ENCODE measurements around the gene RBM20.

Gene RBM20

DNA sequence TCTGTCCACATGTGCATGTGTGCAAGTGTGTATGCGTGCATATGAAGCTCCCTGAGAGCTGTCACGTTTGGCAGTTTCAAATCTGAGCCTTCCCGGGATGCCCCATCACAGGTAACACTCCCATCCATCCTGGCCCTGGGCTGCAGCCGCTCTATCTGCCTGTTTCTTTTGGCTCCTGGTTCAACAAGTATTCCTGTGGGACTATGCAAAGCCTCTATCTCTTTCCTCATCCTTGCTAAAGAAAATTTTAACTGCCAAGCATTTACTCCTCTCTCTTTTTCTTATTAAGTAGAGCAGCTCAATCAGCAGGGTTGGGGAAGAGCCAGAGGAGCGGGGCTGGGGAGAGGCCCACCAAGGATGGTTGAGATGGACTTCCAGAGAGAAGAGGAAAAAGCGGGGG is 203.2 kb downstream of the RBM20 start:
- no peak for DNase-seq (ENCODE audit: low read depth)
- H3K4me3 ChIP-seq (ENCODE audit: low read length), result no peak overlapping the region
- no peak for TF ChIP-seq CTCF (conservative IDR thresholded peaks at IDR 0.05; ENCODE audit: low read depth, low read length)

- no peak for TF ChIP-seq CTCF (conservative IDR thresholded peaks at IDR 0.05; ENCODE audit: low read depth, low read length)
- no peak for DNase-seq (ENCODE audit: low read depth)
- H3K4me3 ChIP-seq (ENCODE audit: low read length), result no peak overlapping the region
These were observed 204.0 kb downstream of the RBM20 start for GRCh38 chr10:110848106-110848505.

- no peak for TF ChIP-seq CTCF (conservative IDR thresholded peaks at IDR 0.05; ENCODE audit: low read depth, low read length)
- H3K4me3 ChIP-seq (ENCODE audit: low read length), result no peak overlapping the region
- DNase-seq (ENCODE audit: low read depth), result no peak
These were observed 206.0 kb downstream of the RBM20 start for GRCh38 chr10:110850099-110850498.

DNA sequence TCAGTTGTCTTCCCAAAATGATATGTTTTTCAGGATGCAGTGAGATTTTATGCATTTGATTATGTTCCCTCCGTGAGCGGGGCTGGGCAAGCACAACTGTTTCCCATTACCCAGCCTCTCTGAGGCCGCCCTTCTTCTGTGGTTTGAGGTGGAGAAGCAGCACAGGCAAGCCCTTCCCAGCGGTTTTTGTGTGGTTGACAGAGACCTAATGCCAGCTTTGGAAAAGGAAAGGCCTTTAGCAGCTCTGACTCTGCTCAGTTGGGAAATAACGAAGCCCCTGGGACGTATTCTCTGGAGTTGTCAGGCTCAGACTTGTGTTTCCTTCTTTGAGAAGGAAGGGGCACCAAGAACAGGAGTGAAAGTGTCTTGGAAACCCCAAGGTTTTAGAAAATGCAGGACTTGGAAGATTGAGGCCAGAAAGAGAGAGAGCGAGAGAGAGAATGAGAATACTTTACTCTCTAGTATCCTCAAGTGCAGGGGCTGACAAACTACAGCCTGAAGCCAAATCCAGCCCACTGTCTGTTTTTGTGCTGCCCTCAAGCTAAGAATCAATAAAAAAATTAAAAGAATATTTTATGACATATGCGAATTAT is 207.0 kb downstream of the RBM20 start:
- no peak for DNase-seq (ENCODE audit: low read depth)
- no peak for TF ChIP-seq CTCF (conservative IDR thresholded peaks at IDR 0.05; ENCODE audit: low read depth, low read length)
- no peak overlapping the region for H3K4me3 ChIP-seq (ENCODE audit: low read length)

- H3K4me3 ChIP-seq (ENCODE audit: low read length), result no peak overlapping the region
- TF ChIP-seq CTCF (conservative IDR thresholded peaks at IDR 0.05; ENCODE audit: low read depth, low read length), result no peak
- no peak for DNase-seq (ENCODE audit: low read depth)
These were observed 208.2 kb downstream of the RBM20 start for GRCh38 chr10:110852255-110852896.

- DNase-seq (ENCODE audit: low read depth), result no peak
- TF ChIP-seq CTCF (conservative IDR thresholded peaks at IDR 0.05; ENCODE audit: low read depth, low read length), result no peak
- no peak overlapping the region for H3K4me3 ChIP-seq (ENCODE audit: low read length)
These were observed 208.8 kb downstream of the RBM20 start for GRCh38 chr10:110852947-110853346.

DNA sequence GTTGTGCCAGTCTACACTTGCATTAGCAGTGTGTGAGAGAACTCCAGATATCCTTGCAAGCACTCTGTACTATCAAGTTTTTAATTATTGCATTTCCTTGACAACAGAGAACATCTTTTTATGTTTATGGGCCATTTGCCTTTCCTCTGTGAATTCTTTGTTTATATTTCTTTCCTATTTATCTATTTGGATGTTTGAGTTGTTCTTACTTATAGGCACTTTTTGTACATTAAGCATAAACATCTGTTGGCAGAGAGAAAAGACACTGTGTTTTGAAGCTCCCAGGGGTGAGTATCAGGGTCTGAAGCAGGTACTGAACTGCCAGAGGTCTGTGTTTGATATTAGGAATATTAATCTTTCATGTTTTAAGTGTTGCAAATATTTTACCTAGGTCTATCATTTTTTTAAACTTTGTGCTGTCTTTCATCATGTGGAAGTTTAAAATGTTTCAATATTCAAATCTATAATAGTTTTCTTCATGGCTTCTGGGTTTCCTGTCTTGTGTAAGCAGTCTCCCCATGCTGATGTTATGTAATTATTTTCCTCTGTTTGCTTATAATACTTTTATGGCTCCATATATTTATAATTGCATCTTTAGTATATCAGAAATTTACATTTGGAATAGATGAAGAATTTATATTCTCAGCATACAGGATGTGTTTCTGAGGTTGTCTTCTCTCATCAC is 209.9 kb downstream of the RBM20 start:
- TF ChIP-seq CTCF (conservative IDR thresholded peaks at IDR 0.05; ENCODE audit: low read depth, low read length), result no peak
- no peak overlapping the region for H3K4me3 ChIP-seq (ENCODE audit: low read length)
- DNase-seq (ENCODE audit: low read depth), result no peak

Data from retinal pigment epithelial cell (primary cell).